Measurements from ENCODE around the gene OCIAD1. TPM values are rescaled to one million over a fixed set of nuclear protein-coding genes. Genes with fewer than 3 reads are reported as not detected.

OCIAD1 gene, protein sequence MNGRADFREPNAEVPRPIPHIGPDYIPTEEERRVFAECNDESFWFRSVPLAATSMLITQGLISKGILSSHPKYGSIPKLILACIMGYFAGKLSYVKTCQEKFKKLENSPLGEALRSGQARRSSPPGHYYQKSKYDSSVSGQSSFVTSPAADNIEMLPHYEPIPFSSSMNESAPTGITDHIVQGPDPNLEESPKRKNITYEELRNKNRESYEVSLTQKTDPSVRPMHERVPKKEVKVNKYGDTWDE
- 99.2 and 104 TPM in 2 replicates for total RNA-seq

GRCh38 chr4:48830706-48831531, at the start of gene OCIAD1:
OCIAD1 (plus strand) TSS chr4:48831088; CDS start chr4:48832625, 1,537 bp downstream.

GRCh38 chr4:48906206-48907173, 75.6 kb downstream of the OCIAD1 start, which contains the start of gene OCIAD2:
OCIAD2 (minus strand) TSS chr4:48906774; CDS start chr4:48904549, 2,225 bp downstream.

Other genes starting within 250 kb of the OCIAD1 start
- 50.2 and 72.7 TPM in 2 replicates for gene FRYL, start 50.8 kb upstream of the OCIAD1 start, total RNA-seq
- 11.6 and 15.9 TPM in 2 replicates for gene OCIAD2, start 75.7 kb downstream of the OCIAD1 start, total RNA-seq
- gene CWH43, start 155.2 kb downstream of the OCIAD1 start, total RNA-seq = not detected in 2 replicates